NCI-H82 (cell line): Measurements from ENCODE around the gene MIPOL1.
"Not testable (repeated sequence)": the region's sequence is repeated elsewhere in the genome, so short reads cannot be mapped to it uniquely, and the experiment has no call there.

Experiments
- DNase-seq: peaks from one replicate; lab custom pipeline; 2025; lab: John Stamatoyannopoulos, UW

The MIPOL1 gene

DNA sequence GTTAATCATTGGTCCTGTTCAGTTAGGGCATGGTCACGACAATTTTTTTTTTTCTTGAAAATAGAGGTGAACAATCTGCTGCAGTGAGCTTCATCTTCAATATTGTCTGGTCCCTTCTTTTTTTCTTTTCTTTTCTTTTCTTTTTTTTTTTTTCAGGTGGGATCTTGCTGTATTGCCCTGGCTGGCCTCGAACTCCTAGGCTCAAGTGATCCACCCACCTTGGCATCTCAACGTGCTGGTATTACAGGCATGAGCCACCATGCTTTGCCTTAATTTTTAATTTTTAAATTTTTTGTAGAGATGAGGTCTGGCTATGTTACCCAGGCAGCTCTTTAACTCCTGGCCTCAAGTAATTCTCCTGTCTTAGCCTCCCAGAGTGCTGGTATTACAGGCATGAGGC lies 36.5 kb downstream of the MIPOL1 start:
- no peak for DNase-seq

DNA sequence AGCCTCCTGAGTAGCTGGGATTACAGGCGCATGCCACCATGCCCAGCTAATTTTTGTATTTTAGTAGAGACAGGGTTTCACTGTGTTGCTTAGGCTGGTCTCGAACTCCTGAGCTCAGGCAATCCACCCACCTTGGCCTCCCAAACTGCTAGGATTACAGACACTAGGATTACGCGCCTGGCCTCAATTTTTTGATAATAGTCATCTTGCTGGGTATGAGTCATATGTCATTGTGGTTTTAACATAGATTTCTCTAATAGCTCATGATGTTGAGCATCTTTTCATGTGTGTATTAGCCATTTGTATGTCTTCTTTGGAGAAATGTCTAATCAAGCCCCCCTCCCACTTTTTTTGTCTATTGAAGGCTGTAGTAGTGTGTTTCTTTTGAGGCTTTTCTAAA lies 38.3 kb downstream of the MIPOL1 start:
- not testable (repeated sequence) for DNase-seq

DNA sequence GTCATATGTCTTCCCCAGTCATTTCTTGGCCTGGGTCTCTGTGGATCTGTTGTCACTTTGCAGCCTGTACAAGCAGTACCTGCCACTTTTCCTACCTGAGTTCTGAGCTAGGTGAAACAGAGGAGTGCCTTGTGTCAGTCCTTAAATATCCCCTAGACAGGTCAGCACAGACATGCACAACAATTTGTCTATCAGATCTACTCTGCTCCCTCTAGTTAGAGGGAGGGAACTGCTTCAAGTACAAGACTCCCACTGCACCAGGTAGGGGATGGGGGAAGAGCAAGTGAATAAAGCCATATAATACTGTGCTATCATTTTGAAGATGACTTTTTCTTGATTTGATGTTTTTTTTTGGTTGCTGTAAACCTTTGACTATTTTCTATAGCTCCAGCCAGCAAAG lies 39.4 kb downstream of the MIPOL1 start:
- no peak for DNase-seq

- no peak for DNase-seq
These were observed 40.0 kb downstream of the MIPOL1 start for GRCh38 chr14:37237735-37238200.

DNA sequence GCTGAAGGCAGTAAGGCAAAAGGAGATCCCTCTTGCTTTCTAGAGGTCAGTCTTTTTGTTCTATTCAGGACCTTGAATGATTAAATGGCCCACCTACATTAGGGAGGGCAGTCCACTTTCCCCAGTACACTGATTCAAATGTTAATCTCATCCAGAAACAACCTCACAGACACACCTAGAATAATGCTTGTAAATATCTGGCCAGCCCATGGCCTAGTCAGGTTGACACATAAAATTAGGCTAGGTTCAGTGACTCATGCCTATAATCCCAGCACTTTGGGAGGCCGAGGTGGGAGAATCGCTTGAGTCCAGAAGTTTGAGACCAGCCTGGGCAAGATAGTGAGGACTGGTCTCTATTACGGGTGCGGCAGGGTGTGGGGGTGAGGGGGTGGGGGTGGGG lies 43.5 kb downstream of the MIPOL1 start:
- DNase-seq, result no peak

DNA sequence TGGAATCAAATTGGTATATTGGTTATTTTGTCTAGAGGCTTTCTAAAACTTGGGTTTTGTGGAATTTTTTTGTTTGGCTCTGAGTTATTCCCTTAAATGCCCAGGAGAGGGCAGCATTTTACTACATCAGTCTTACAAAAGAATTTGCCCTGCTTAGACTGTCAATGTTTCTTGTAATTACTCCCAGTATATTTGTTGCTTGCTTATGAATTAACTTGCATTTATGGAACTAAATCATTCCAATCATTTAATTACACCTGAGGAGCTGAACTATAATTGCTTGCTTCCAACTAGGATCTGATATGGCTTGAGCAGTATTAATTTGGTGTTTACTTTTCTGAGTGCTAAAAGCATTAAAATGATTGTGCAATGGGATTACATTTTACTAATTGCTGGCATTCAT lies 48.7 kb downstream of the MIPOL1 start:
- DNase-seq, result peak; percentile 63

- DNase-seq, result no peak
These were observed 50.2 kb downstream of the MIPOL1 start for GRCh38 chr14:37247791-37248461.

- no peak for DNase-seq
These were observed 54.0 kb downstream of the MIPOL1 start for GRCh38 chr14:37251775-37252174.

DNA sequence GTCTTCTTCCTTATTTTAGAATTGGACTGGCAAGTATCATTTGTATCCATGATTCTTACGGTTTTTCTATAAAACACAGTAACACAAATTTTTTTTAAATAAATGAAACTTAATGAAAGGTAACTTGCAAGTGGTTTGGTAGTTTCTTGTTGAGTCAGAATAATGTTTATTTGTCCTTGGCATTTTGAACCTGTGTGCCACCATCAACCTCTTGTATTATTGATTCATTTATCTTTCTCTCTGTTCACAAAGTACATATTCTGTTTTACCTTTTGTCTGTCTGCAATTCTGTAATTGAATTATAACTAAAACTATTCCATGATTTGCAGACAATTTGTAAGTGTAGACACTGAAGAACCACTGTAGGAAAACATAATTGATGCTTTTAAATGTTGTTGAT lies 54.7 kb downstream of the MIPOL1 start:
- no peak for DNase-seq

DNA sequence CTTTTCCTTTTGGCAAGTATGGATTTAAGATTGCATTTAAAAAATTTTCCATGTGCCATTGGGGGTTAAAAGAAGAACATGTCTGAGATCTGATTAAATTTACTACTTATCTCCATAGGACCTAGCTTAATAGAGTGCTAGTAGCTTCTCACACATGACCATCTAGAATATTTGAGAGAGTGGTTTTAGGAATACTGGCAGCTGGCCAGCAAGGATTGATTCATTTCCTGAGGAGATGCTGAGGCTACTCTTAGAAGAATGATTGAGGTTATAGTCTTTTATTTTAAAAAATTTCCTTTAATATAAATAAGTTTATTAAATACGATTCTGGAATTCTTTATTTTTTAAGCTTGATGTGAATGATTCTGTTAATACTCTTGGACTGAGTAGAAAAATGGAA lies 56.2 kb downstream of the MIPOL1 start:
- DNase-seq, result peak; percentile 52

GRCh38 chr14:37254411-37254947 lies 56.7 kb downstream of the MIPOL1 start:
- no peak for DNase-seq

GRCh38 chr14:37257501-37258070 lies 59.8 kb downstream of the MIPOL1 start:
- no peak for DNase-seq

DNA sequence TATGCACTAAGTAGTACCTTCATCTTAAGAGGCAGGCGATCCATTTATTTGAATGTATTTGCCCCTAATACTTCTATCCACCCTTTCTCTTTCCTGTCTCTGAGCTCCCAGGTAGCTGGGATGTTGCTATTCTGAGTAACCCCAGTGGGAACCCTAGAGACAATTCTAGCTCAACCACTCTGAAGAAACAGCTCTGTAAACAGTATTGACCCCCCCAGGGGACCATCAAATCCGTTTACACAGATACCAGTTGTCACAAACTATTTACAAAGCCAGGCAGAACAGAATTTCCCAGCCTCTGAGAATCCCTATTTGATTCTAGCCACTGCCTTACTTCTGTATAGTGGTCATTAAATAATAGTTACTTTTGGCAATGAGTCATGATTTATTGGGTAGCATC lies 64.9 kb downstream of the MIPOL1 start:
- peak; percentile 53 for DNase-seq

- DNase-seq, result no peak
These were observed 66.0 kb downstream of the MIPOL1 start for GRCh38 chr14:37263656-37264236.

DNA sequence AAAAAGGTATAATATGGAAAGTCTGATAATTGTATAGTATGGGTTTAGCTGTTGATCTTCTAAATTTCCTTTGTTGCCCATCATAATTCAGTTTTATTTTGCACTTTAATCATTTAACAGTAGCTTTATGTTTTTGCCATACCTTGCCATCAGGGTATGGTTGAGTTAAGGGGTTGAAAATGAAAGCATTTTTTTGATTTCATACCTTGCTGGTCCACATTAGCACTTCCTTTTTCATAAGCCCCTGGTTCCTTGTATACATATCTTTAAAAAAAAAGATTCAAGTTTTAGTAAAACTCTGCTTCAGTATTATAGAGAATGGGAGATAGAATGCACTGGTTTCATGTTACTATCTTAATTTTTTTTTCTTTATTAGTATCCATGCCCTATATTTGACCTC lies 71.1 kb downstream of the MIPOL1 start:
- DNase-seq, result no peak

GRCh38 chr14:37270629-37271028 lies 72.9 kb downstream of the MIPOL1 start:
- DNase-seq, result no peak

- DNase-seq, result no peak
These were observed 74.8 kb downstream of the MIPOL1 start for GRCh38 chr14:37272569-37272968.

GRCh38 chr14:37274652-37275051 lies 76.9 kb downstream of the MIPOL1 start:
- DNase-seq, result no peak

- no peak for DNase-seq
These were observed 78.2 kb downstream of the MIPOL1 start for GRCh38 chr14:37275963-37276362.

DNA sequence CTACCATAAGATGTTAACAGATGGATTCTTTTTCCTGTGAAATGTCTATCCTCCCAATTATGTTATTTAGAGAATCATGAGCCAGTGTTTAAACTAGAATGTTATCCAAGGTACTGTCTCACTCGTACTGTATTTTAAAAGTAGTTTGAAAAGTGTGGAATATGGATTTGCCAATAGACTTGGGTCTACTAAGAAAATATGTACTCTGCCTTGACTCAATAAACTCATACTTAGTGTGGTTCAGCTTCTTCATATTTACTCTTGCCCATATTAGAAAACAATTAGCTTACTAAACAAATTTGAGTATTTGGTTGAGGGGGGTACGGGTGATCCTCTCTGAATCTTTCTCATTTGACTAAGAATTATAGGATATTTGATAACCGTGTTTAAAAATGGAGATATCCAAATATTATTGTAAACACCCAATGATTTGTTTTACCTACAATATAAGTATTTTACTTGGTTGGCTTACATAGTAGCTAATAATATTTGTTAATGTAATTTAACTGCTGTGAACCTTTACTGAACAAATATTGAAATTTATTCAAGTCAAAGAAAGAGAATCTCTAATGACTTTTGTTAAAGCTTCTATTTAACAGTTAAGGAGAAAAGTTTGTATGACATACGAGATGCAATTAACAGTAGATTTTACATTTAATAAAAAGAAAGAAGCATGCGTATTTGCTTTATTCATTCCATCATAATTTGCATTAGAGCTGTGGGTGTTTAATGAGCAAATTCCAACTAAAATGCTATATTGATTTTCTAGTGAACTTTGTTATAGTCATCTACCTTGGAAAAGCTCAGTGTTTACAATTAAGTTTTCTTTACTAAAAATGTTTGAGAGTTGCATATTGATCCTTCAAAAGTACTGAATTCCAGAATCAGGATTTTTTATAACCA lies 81.2 kb downstream of the MIPOL1 start:
- DNase-seq, result no peak

DNA sequence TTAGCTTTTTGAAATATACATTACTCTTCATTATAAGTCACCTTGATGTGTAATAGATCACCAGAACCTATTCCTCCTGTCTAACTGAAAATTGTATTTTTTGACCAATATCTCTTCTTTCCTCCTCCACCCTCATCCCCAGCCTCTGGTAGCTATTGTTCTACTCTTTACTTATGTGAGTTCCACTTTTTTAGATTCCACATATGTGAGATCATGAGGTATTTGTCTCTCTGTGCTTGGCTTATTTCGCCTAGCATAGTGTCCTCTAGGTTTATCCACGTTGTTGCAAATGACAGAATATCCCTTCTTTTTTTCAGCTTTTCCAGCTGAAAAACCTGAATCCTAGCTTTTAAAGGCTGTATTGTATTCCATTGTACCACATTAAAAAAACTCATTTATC lies 82.1 kb downstream of the MIPOL1 start:
- no peak for DNase-seq

GRCh38 chr14:37284760-37285159 lies 87.0 kb downstream of the MIPOL1 start:
- no peak for DNase-seq
